NCI-H146 treated with DMSO at 0.1 percent for 48 hours (cell line): ENCODE results near the gene IFITM1.
A peak's percentile ranks its signal among the peaks of the same experiment; 100 is the strongest.
"Not testable (repeated sequence)": the region's sequence is repeated elsewhere in the genome, so short reads cannot be mapped to it uniquely, and the experiment has no call there.

Source experiments
- DNase-seq: peaks from one replicate; lab custom pipeline; 2025; ENCODE audit not compliant: unreplicated experiment; lab: John Stamatoyannopoulos, UW

IFITM1 gene

DNA sequence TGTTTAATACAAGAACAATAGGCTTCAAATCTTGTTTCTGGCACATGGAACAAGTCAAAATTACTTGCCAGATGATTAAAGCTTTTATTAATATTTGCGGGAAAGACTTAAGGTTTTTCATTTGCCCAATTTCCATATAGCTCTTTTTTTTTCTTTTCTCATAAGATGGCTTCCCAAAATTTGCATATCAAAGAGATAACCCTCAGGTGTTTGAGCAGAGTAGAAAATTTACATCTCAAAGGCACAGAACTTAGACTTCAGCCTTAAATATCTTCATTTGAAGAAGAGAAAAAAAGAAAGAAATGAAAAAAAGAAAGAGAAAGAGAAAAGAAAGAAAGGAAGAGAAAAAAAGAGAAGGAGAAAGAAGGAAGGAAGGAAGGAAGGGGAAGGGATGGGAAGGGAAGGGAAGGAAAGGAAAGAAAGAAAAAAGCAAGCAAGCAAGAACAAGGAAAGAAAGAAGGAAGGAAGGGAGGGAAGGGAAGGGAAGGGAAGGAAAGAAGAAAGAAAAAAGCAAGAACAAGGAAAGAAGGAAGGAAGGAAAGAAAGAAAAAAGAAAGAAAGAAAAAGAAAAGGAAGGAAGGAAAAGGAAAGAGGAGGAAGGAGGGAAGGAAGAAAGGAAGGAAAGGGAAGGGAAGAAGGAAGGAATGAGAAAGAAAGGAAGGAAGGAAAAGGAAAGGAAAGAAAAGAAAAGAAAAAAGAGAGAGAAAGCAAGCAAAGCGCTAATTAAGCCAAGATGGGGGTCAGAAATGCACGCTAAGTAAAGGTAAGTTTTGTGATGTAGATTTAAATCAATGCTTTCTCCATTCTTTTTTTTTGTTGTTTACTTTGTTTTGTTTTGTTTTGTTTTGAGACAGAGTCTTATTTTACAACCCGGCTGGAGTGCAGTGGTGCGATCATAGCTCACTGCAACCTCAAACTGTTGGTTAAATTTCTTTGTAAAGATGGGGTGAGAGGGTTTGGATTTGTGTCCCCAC lies 27.0 kb downstream of the IFITM1 start:
- no peak for DNase-seq

DNA sequence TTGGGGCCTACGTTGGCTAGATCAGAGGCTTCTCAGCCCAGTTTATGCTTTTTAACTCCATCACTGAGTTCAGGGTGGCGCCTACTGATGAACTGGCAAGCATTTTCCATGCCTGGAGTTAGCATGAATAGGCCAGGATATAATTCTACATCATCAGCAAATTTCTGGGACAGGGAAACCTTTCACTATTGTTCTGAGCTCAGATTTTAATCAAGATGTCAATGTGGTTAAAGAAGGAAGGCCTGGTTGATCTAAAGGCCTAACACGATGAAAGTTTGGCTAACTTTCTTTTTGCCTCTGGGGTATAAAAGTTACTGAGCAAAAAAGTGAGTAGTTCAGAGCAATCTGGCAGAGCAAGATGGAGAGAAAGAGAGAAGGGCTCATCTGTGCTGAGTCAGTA lies 28.5 kb downstream of the IFITM1 start:
- DNase-seq = no peak

DNA sequence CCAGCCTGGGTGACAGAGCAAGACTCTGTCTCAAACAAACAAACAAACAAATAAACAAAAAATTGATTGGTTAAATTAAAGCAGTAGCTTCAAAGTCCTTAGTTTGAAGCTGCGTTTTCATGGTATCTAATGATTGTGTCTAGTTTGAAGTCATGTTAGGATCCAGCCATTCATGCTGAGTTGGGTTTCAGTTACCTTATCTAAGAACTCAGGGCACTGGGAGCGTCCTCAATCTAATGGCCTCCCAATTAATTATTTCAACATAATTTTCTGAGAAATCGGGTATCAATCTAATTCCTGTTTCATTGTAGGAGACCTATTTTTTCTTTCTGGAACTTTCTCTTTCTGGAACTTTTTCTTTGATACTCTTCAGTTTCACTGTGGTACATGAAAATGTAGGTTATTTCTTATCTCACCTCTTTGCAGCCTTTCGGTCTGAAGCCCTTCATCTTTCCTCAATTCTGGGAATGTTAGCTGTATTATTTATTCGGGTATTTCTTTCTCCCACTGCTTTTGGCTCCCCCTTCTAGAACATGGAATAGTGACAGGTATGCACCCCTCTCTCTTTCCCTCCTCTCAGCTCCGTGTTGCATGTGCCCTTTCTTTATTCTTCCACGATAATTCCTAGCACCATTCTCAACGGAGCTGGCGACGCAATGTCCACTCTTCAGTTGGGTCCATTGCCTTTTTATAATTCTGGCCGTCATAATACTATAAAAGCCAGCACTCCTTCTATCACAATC lies 31.2 kb downstream of the IFITM1 start:
- DNase-seq = no peak

DNA sequence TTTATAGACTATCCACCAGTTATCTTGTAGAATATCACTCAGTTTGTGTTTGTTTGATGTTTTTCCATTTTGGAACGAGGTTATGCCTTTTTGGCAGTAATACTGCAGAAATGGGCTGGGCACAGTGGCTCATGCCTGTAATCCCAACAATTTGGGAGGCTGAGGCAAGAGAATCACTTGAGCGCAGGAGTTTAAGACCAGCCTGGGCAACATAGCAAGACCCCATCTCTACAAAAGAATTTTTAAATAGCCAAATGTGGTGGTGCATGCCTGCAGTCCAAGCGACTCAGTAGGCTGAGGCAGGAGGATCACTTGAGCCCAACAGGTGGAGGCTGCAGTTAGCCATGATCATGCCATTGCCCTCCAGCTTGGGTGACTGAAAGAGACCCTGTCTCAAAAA lies 32.7 kb downstream of the IFITM1 start:
- no peak for DNase-seq

DNA sequence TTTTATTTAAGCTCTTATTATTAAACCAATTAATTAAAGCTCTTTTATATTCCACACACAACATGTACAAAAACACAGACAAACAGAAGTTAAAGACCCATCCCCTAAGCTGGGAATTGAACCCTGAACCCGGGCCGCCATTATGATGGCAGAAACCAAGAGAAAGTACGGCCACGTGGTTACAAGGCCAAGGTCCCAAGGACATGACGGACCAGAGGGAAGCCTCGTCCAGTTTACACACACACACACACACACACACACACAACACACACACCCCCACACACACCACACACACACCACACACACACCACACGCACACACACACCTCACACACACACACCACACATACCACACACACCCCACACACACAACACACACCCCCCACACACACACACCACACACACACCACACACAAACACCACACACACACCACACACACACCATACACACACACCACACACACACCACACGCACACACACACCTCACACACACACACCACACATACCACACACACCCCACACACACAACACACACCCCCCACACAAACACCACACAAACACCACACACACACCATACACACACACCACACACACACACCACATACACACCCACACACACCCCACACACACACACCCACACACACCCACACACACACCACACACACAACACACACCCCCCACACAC lies 35.6 kb downstream of the IFITM1 start:
- not testable (repeated sequence) for DNase-seq

DNA sequence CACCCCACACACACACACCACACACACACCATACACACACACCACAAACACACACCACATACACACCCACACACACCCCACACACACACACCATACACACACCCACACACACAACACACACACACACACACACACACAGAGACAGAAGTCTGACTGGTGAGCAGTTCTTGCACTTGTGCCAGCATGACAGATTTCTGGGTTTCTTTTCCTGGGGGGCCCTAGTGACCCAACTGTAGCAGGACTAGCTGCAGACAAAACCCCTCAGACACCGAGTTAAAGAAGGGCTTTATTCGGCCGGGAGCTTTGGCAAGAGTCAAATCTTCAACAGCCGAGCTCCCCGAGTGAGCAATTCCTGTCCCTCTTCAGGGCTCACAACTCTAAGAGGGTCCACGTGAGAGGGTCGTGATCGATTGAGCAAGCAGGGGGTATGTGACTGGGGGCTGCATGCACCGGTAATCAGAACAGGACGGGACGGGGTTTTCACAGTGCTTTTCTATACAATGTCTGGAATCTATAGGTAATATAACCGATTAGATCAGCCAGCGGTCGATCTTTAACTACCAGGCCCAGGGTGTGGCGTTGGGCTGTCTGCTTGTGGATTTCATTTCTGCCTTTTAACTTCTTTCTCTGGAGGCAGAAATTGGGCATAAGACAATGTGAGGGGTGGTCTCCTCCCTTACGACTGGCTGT lies 36.3 kb downstream of the IFITM1 start:
- DNase-seq = not testable (repeated sequence)

DNA sequence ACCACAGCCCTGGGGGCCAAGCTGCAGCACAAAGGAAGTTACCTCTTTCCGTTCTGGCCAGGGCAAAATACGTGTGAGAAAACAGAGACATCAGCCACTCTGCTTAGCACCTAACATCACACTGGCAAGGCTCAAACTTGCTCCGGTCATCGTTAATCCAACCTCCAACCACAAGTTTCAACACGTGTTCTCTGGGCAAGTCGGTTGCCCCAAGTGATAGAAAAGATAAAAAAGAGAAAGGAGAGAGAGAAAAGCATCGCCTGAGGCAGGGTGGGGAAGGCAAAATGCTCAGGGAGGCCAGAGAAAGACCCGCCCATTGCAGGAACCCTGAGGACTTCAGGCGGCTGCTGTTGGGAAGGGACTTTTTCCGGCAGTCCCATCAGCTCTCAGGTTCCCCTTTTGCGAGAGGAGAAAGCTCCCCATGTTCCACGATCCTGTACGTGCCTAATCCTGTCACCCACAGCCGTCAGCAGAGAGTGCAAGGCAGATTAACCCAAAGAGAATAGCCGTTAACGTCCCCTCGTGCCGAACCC lies 36.9 kb downstream of the IFITM1 start:
- no peak for DNase-seq

DNA sequence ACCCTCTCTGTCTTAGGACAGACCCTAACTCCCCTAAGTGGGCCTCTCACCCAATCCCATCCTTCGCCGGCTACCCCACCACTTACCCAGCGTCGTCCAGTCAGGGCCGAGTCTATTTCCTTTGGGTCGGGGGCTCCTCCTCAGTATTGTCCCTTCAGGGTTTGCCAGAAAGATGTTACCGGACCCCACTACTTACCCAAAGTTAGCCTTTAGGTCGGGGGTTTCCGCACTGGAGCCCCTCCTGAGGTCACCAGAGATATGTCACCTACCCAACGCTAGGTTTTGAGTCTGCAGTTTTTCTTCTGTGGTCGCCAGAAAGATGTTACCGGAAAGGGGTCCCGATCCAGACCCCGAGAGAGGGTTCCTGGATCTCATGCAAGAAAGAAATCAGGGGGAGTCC lies 37.6 kb downstream of the IFITM1 start:
- no peak for DNase-seq

DNA sequence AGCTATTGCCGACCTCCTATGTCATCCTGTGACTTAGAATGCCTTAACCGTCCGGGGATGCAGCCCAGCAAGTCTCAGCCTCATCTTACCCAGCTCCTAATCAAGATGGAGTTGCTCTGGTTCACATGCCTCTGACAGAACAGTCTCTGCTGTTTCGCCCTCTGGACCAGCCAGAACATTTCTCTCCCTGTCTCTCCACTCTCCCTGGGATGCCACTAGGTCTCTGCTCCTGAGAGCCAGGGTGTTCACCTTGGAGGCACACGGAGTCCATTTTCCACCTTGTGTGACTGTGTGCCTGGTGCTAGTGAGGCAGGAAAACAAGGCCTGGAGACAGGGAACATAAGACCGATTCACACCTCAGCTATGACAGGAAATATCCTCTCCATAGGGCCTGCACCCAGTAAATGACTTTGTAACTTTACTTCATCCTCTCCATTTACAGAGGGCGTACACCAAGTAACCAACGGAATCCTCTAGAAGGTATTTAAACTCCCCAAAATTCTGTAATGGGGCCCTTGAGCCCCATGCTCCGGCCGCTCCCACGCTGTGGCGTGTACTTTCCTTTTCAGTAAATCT lies 38.7 kb downstream of the IFITM1 start:
- no peak for DNase-seq

DNA sequence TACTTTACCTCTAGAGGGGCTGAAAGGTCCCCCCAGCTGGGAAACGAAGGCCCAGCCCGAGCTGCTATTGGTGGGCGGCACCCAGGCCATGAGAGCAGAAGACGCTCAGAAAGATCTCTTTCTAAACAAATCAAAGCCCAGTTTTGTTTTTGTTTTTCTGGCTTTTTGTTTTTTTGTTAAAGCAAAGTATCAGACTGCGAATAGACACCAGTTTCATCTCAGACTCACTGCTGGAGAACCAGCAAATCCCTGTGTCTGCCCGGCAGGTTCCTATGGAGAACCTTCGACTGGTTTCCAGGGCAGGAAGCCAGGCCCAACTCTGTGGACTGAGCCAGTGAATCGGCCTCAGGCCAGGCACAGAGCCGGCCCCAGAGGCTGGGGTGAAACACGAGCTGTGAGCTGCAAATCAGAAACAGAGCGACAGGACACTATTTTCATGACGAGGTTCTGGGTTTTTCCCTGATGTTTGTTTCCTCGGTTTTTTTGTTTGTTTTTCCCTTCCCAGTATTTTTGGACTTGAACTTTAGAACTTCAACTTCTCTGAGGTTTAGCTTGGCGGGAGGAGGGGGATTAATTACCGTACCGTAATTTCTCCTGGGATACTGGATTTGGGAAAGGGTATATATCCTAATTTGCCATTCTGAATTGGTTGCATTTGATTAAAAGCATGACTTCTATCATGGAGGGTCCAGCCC lies 39.5 kb downstream of the IFITM1 start:
- no peak for DNase-seq

DNA sequence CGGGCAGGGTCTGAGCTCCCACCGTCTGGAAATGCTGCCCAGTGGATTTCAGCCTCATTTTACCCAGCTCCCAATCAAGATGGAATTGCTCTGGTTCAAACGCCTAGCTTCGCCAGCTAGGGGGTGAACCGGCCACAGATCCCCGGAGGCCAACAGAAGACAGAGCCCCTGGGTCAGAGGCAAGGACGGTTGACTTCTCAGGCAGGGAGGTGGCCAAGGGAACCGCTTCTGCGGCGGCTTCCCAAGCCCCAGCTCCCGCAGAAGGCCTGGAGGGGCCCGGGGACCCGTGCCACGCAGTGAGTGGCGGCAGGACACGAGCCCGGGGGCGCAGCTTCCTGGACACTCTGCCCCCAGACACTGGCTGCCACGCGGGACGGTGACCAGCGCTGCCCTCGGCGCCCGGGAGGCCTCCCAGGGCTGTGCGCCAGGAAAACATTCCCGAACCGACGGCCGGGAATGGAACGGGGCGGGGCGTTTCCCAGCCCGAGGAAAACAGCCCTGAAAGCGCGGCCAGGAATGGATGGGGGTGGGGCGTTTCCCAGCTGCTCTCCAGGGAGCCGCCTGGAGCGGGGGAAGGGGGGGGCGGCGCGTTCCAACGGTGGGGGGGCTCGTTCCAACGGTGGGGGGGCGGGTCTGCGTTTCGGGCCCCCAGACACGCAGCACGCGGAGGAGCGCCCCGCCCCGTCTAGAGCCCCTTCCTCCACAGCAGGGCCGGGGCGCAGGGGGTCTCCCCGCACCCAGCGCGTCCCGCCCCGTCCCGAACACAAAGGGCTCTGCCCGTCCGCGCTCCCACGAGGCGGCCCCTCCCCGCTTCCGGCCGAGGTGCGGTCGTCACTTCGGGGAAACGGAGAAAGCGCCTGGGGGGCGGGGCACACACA lies 42.0 kb downstream of the IFITM1 start:
- peak; percentile 17 for DNase-seq

DNA sequence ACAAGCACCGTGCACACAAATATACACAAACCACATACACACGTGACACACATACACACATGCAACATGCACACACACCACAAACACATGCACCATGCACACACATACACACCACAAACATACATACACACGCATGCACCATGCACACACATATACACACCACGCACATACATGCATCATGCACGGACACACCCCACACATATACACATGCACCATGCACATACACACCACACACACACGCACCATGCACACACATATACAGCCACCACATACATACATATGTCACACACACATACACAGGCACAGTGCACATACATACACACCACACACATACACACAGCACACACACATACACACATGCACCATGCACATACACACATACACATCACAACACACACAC lies 42.8 kb downstream of the IFITM1 start:
- DNase-seq = no peak

DNA sequence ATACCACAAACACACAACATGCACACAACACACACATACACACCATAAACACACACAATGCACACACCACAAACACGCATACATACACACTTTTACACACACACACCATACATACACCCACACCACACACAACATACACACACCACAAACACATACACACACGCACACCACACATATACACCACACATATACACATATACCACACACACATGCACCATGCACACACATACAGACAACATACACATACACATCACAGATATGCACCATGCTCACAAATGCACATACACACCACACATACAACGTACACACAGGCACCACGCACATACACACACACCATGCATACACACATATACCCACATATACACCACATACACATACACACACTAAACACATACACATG lies 43.7 kb downstream of the IFITM1 start:
- no peak for DNase-seq

DNA sequence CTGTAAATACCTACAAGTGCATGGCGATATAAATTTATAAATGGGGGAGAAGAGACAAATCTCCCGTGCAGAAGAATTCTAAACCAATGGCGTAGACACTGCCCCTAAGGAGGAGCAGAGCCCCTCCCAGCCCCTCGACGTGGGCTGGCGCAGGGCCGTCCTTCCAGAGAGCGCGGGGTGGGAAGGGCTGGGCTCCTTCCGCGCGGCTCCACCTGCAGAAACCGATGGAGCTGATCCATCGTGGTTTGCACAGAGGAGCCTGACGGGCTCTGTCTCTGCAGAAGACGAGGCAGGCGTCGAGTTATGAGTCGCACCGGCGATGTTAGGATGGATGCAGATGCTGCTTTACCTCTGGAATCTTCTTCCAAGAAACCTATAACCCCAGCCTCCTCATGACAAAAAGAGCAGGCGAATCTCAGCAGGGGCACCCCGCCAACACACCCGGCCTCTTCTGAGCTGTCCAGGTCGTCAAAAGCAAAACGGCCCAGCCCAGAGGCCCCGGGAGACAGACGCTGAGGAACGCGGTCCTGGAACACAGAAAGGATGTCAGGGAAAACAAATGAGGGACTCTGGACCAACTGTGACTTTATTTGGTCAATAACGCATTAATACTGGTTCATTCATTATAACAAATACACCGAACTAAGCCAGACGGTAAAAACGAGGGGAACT lies 44.4 kb downstream of the IFITM1 start:
- DNase-seq = peak; percentile 10

DNA sequence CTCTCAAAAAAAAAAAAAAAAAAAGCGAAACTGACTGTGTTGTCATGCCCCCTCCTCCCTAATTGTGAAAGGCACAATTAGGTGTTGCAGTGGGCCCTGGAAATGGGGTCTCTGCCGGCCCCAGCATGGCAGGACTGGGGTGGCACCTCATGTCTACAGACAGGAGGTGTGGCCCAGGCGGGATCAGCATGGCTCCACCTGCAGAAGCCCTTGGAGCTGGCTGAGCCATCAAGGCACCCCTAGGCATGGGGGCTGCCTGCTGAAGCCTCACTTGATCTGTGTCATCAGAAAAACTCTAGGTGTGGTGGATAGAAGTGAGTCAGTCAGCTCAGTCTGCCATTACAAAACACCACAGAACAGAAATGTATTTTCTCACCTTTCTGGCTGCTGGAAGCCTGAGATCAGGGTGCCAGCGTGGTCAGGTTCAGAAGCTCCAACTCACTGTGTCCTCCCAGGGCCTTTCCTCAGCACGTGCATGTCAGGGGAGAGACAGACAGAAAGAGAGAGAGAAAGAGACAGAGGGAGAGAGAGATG lies 45.4 kb downstream of the IFITM1 start:
- no peak for DNase-seq

DNA sequence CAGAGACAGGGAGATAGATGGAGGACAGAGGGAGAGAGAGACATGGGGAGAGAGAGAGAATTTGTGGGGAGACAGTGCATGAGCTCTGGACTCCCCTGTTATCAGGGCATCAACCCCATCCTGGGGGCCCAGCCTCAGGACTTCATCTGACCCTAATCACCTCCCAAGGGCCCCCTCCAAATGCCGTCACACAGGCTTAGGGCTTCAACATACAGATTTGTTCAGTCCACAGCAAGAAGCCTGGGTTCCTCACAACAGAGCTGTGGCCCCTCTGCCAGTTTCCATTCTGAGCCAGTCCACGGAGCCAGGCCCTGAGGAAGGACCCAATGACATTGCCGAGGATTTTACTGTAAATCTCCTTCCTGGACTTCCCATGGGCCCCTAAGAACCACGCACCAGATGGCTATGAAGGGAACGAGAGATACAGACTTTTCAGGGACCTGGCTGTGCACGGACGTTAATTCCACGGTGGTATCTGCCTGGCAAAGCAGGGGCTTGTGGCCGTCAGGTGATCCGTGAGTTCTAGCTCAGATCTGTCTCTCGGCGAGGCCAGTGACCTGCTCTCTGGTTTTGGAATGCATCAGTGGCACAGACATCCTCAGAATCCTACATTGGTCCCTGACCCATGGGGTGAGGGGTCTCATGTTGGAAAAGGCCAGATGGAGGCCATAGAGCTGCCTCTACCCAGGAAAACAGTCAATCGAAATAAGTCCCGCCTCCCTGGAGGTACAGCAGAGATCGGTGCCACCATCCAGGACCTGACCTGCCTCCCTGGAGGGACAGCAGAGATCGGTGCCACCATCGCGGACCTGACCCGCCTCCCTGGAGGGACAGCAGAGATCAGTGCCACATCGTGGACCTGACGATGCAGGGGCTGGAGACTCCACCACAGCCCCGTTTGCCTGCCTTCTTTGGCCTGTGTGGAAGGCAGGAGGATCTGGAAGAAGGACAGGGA lies 46.8 kb downstream of the IFITM1 start:
- no peak for DNase-seq
